Heart right ventricle (tissue), 16 donors: ENCODE results near the gene IL17RE. TPM values are rescaled to one million over a fixed set of nuclear protein-coding genes. Genes with fewer than 3 reads are reported as not detected.
A peak's percentile ranks its signal among the peaks of the same experiment; 100 is the strongest.

Source experiments
- ATAC-seq, 8 donors: fragments of 200-7000 bp; cut with Tn5 transposase; one replicate each; pipeline ENCODE4 v1.9.1; 2020; ENCODE audit warnings: mild to moderate bottlenecking in 8 of 8, moderate library complexity in 8 of 8, moderate number of reproducible peaks in 1 of 8
- DNase-seq, 2 donors: peaks; one replicate each; pipeline ENCODE4 v3.0.0-alpha.2; 2020
- H3K27ac ChIP-seq, 10 donors: fragments of 200-600 bp; sonication (generic) in 2 of 10; one replicate each; pipeline versions ENCODE4 v1.5.0 to v1.8.0; 2020 to 2022; ENCODE audit warnings: mild to moderate bottlenecking in 3 of 10
- H3K27me3 ChIP-seq, 7 donors: fragments of 200-600 bp; one replicate each; pipeline ENCODE4 v1.8.0; 2021 to 2022; ENCODE audit warnings: mild to moderate bottlenecking in 2 of 7
- H3K36me3 ChIP-seq, 9 donors: fragments of 200-600 bp; sonication (generic) in 1 of 9; one replicate each; pipeline versions ENCODE4 v1.5.0 to v1.8.0; 2020 to 2022; ENCODE audit warnings: mild to moderate bottlenecking in 2 of 9
- H3K4me1 ChIP-seq, 9 donors: fragments of 200-600 bp; sonication (generic) in 1 of 9; one replicate each; pipeline versions ENCODE4 v1.5.0 to v1.8.0; 2020 to 2022; ENCODE audit warnings: mild to moderate bottlenecking in 4 of 9
- H3K4me3 ChIP-seq, 10 donors: fragments of 200-600 bp; sonication (generic) in 2 of 10; one replicate each; pipeline versions ENCODE4 v1.5.0 to v1.8.0; 2020 to 2022; ENCODE audit warnings: mild to moderate bottlenecking in 7 of 10, moderate library complexity in 2 of 10
- H3K9me3 ChIP-seq, 11 donors: fragments of 200-600 bp in 10 of 11; sonication (generic) in 2 of 11; one replicate each; pipeline versions ENCODE4 v1.5.0 to v1.8.0; 2013 to 2022; ENCODE audit warnings: mild to moderate bottlenecking in 2 of 11, control low read depth in 1 of 11, moderate library complexity in 1 of 11
- CTCF ChIP-seq, 9 donors: fragments of 200-600 bp; sonication (generic) in 2 of 9; IDR thresholded peaks; one replicate each; pipeline versions ENCODE4 v1.5.0 to v1.8.0; 2021 to 2022; ENCODE audit warnings: antibody characterized with exemption in 9 of 9, mild to moderate bottlenecking in 5 of 9, moderate library complexity in 1 of 9
- WGBS, 2 donors: extraction: QIAGEN DNeasy Blood & Tissue Kit; methylation state at CpG; one replicate each; pipeline ENCODE4 v1.1.7; 2013; ENCODE audit warnings: inconsistent platforms in 1 of 2; 5-methylcytosine and 5-hydroxymethylcytosine counted together
- intact Hi-C, 10 donors: fragments of 100-400 bp; cut with DNase I; formaldehyde crosslinking; loops; one replicate each; pipeline versions ENCODE4 v1.11.1 to v1.14.2; 2022
- polyA plus RNA-seq, 2 donors: library from polyadenylated mRNA; stranded (reverse); fragments of 200-250 nt; gene quantifications; one replicate each; pipeline ENCODE4 v1.2.3, GENCODE V29; 2013
- total RNA-seq, 10 donors: library from RNA; stranded (reverse); fragmentation: NEBNext Ultra II Directional in 3 of 10; extraction: Animal tissue kit (Norgen Biotek cat#: 25700) in 3 of 10; gene quantifications; one replicate each; pipeline versions ENCODE4 v1.2.1 to v1.2.4, GENCODE V29; 2021 to 2023
- donor health status: Arrhythmogenic right ventricular cardiomyopathy.
- donor health status: ischemic (EF 13 %, LVEDD 7.1; RV severe dilation, severe dysfunction).
- donor health status: healthy with polysubstance abuse.
- donor health status: DM: no; HTN: yes; CAD: no.
- donor health status: DM: no; HTN: no; CAD: no.
- donor health status: ischemic (EF 25% LVEDD 6.9; RV normal size, moderate dysfunction).
- donor health status: ischemic (EF 25% LVEDD 5.7; RV mildly dilated, moderate dysfunction).
- donor health status: healthy.
- donor health status: DM: yes; HTN: yes; CAD: no.
- donor health status: Ischemic cardiomyopathy.
- donor health status: ischemic (EF 35%, LVEDD 5.7; RV mildly dilated, moderate dysfunction).
- donor health status: nonischemic (EF 11% LVEDD 7.7; RV severe dilation, severe dysfunction).
- donor health status: DM: yes; HTN: yes; CAD: no.
- donor health status: PGD.
- donor health status: ischemic (EF 29% LVEDD 5.4; RV normal size, mild dysfunction).
- donor health status: nonischemic (EF 23%, LVEDD 6.1; RV moderate dilation, normal function).

IL17RE gene
- total and polyA plus RNA-seq, 12 donors: 0.16 to 2.3 (median 1.00) TPM

DNA sequence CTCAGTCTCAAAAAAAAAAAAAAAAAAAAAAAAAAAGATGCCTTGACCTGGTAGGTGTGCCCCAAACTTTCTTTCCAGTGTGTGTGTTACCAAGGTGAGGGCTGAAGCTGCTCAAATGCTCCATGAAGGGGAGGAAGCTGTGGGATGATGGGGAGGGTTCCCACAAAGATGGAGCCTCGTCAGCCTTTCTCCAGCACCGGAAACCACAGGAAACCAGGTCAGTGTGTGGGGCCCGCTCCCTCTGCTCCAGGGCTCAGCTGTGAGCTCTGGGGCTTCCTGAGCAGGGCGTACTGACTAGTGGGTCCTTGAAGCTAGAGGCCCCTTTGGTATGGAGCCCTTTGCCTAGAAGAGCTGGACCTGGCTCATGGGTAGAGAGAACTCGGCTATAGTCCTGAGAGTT lies 681 bp upstream of the IL17RE start:
- 74 to 77% methylated on average over 5 of the region's 5 CpGs for WGBS, 2 donors
- Histone ChIP-seq H3K4me3 (no peak overlapping the region), H3K4me1 (peaks cover 0 to 28% (median 10%) of the 10 kb centered on the region in 9 donors), H3K9me3 (no peaks in the 10 kb centered on the region), H3K36me3 (no peaks in the 10 kb centered on the region), H3K27ac (no peak overlapping the region), H3K27me3 (no peaks in the 10 kb centered on the region)
- DNase-seq: no peak
- no peak for TF ChIP-seq CTCF (IDR thresholded peaks at IDR 0.05)
- no peak for ATAC-seq
- intact Hi-C loops: no loop called here

GRCh38 chr3:9903238-9903624 lies 583 bp downstream of the IL17RE start:
- peaks cover 0 to 24% (median 10%) of the 10 kb centered on the region in 9 donors for H3K4me1 ChIP-seq
- ATAC-seq (peak in 7 of 8 donors; percentile 31 to 85 (median 60)), DNase-seq (peak in 1 of 2 donors; percentile 45)
- 38 to 51% methylated on average over 4 of the region's 4 CpGs for WGBS, 2 donors
- no peaks in the 10 kb centered on the region for H3K27me3 ChIP-seq
- H3K36me3 ChIP-seq: no peaks in the 10 kb centered on the region
- H3K4me3 ChIP-seq: peak overlapping the region in 7 of 10 donors; percentile 8 to 35 (median 27)
- intact Hi-C loops: no loop called here
- H3K9me3 ChIP-seq: no peaks in the 10 kb centered on the region
- no peak for TF ChIP-seq CTCF (IDR thresholded peaks at IDR 0.05)
- peak overlapping the region in 8 of 10 donors; percentile 25 to 77 (median 62) for H3K27ac ChIP-seq

DNA sequence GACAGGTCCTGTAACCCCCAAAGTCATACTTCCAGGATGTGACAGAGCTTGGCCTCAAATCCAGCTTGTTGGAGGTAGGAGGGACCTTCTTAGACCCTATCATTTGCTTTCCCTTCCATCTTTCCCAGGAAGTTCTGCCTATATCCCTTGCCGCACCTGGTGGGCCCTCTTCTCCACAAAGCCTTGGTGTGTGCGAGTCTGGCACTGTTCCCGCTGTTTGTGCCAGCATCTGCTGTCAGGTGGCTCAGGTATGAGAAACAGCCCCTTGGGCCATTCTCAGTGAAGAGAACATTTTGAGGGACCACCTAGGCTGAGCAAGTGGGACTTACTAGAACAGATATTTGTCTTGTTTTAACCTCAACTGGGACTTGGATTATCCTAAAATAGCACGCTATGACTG lies 1.3 kb downstream of the IL17RE start:
- H3K9me3 ChIP-seq: no peaks in the 10 kb centered on the region
- intact Hi-C loops: no loop called here
- ATAC-seq: no peak
- DNase-seq: no peak
- H3K4me1 ChIP-seq: peaks cover 0 to 22% (median 10%) of the 10 kb centered on the region in 9 donors
- H3K36me3 ChIP-seq: no peaks in the 10 kb centered on the region
- TF ChIP-seq CTCF (IDR thresholded peaks at IDR 0.05): no peak
- H3K27me3 ChIP-seq: no peaks in the 10 kb centered on the region
- no peak overlapping the region for H3K4me3 ChIP-seq
- peak overlapping the region in 4 of 10 donors; percentile 60 to 77 (median 68) for H3K27ac ChIP-seq
- WGBS, 2 donors: 95 to 96% methylated on average over 4 of the region's 4 CpGs

DNA sequence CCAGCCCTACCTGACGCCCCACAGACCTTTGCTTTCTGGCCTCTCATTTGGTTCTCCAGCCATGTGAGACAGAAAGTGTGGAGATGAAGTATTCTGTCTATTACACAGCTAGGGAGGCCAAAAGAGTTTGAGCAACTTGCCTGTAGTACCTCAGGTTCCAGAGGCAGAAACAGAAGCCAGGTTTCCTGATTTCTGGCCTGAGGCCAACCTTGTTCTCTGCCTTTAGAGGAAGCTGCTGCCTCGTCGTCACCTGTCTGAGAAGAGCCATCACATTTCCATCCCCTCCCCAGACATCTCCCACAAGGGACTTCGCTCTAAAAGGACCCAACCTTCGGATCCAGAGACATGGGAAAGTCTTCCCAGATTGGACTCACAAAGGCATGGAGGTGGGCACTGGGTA lies 3.8 kb downstream of the IL17RE start:
- no peak for DNase-seq
- Histone ChIP-seq H3K27me3 (no peaks in the 10 kb centered on the region), H3K4me1 (peaks cover 0 to 22% (median 10%) of the 10 kb centered on the region in 9 donors), H3K9me3 (no peaks in the 10 kb centered on the region), H3K27ac (no peak overlapping the region), H3K4me3 (no peak overlapping the region), H3K36me3 (no peaks in the 10 kb centered on the region)
- no peak for TF ChIP-seq CTCF (IDR thresholded peaks at IDR 0.05)
- no peak for ATAC-seq
- intact Hi-C loops: no loop called here
- 94 to 96% methylated on average over 5 of the region's 5 CpGs for WGBS, 2 donors
